ENCODE measurements around the gene CNOT2.

Gene CNOT2

DNA sequence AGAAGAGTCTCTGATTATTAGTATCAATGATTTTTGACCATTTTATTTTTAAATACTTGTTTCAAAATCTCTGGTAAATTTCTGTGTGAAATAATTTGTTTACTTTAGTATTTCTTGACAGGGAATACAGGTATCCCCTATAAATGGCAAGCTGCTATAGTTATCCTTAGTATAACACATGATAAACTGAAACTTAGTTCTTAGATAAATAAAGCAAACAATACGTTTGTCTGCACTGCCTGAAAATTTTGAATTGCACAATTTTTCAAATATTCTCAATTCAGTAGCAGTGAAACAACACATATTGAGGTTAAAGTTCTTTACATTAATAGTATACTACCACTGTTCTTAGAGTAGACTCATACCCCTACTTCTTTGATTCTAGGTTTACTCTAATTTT is 26.9 kb downstream of the CNOT2 start:
- DNase-seq (ENCODE audit: low read depth) = no peak
- TF ChIP-seq, protein P1, sequence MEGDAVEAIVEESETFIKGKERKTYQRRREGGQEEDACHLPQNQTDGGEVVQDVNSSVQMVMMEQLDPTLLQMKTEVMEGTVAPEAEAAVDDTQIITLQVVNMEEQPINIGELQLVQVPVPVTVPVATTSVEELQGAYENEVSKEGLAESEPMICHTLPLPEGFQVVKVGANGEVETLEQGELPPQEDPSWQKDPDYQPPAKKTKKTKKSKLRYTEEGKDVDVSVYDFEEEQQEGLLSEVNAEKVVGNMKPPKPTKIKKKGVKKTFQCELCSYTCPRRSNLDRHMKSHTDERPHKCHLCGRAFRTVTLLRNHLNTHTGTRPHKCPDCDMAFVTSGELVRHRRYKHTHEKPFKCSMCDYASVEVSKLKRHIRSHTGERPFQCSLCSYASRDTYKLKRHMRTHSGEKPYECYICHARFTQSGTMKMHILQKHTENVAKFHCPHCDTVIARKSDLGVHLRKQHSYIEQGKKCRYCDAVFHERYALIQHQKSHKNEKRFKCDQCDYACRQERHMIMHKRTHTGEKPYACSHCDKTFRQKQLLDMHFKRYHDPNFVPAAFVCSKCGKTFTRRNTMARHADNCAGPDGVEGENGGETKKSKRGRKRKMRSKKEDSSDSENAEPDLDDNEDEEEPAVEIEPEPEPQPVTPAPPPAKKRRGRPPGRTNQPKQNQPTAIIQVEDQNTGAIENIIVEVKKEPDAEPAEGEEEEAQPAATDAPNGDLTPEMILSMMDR (conservative IDR thresholded peaks at IDR 0.05; ENCODE audit: low read length) = no peak
- H3K4me3 ChIP-seq (ENCODE audit: low read length) = no peak overlapping the region

DNA sequence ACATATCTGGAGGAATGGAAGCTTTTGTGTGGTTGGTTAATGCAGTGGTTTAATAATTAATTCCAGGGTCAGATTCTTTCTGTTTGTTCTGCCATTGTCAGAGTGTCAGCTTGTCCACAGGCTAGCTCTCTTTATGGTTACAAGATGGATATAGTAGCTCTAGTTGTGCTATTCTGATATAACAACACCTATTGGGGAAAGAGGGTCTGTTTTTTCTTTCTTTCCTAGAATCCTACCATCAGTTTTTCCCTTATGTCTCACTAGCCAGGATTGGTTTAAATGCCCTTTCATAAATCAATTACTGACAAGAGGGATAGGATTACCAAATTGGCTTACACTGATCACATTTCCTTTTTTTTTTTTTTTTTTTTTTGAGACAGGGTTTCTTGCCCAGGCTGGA is 27.8 kb downstream of the CNOT2 start:
- no peak for DNase-seq (ENCODE audit: low read depth)
- TF ChIP-seq, protein P1 (conservative IDR thresholded peaks at IDR 0.05; ENCODE audit: low read length) = no peak
- no peak overlapping the region for H3K4me3 ChIP-seq (ENCODE audit: low read length)

DNA sequence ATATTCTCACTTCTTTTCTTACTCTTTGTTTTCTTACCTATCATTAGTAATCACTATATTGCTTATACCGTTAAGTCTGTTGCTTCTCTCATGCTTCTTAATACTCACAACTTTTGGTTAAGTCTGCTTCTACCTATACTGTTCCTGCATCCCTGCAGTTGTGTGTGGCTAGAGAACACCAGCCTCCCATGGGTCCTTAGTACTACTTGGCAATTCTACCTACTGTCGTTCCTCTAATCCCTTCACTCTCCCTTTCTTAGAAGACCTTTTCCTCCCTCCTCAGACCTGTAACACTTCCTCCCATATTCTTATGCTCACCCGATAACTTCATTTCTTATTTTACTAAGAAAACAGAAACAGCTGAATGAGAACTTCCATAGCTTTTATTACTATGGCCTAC is 29.3 kb downstream of the CNOT2 start:
- DNase-seq (ENCODE audit: low read depth) = no peak
- H3K4me3 ChIP-seq (ENCODE audit: low read length) = no peak overlapping the region
- TF ChIP-seq, protein P1 (conservative IDR thresholded peaks at IDR 0.05; ENCODE audit: low read length) = no peak

DNA sequence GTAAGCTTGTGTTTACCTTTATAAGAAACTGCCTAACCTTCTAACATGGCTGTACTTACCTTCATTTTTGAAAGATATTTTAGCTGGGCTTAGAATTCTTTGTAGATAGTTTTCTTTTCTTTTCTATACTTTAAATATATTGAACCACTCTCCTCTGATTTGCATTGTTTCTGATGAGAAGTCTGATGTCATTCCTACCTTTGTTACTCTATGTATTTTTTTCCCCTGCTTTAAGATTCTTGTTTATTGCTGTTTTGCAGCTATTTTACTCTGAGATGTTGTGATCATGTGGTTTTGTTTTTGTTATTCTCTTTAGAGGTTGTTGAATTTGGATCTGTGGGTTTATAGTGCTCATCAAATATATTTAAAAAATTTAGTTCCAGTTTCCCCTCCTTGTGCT is 31.8 kb downstream of the CNOT2 start:
- H3K4me3 ChIP-seq (ENCODE audit: low read length) = no peak overlapping the region
- TF ChIP-seq, protein P1 (conservative IDR thresholded peaks at IDR 0.05; ENCODE audit: low read length) = no peak
- DNase-seq (ENCODE audit: low read depth) = no peak

DNA sequence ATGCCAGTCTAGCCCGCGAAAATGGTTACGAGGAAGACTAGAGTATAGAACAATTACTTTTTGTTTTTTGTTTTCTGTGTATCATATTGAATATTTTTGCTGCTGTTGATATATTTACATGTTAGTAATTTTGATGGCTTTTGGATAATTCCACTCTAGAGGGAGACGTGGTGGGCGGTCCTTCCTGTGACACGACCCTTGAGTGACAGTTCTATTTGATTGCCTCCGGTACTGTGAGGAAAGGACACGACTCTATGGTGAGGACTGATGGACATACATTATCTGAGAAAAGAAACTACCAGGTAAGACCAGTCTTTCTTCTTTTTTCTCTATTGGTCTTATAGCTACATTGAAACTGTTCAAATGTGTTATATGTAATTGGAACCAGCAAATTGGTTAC is 34.7 kb downstream of the CNOT2 start:
- H3K4me3 ChIP-seq (ENCODE audit: low read length) = no peak overlapping the region
- no peak for DNase-seq (ENCODE audit: low read depth)
- TF ChIP-seq, protein P1 (conservative IDR thresholded peaks at IDR 0.05; ENCODE audit: low read length) = no peak

DNA sequence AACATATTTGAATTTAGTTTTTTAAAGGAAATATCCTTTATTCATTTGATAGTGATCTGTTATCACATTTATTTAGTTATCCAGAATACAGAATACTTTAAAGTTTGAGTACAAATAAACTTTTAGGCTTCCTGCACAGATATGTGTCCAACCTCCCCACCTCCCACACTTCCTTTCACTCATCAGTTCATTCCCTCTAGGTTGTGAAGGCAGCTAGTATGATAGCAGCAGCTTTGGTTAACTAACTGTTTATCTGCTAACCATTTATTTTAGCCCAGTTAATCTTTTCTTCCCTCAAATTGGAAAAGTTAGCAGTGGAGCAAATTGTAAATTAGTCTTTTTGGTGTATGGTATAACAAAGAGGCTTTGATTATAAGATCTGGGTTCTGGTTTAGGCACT is 35.7 kb downstream of the CNOT2 start:
- DNase-seq (ENCODE audit: low read depth) = no peak
- TF ChIP-seq, protein P1 (conservative IDR thresholded peaks at IDR 0.05; ENCODE audit: low read length) = no peak

DNA sequence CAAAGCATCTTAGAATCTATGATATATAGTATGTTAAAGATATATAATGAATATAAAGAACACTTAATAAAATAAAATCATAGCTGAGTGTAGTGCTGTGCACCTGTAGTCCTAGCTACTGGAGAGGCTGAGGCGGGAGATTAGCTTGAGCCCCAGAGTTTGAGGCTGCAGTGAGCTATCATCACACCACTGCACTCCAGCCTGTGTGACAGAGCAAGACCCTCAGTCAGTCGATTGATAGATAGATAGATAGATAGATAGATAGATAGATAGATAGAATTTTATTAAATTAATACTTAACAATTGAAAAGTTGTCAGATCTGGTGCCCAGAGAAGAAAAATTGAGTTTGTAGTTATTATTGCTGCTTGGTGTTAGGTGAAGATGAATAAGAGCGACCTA is 40.0 kb downstream of the CNOT2 start:
- TF ChIP-seq, protein P1 (conservative IDR thresholded peaks at IDR 0.05; ENCODE audit: low read length) = no peak

More for the DNA sequence above, 35.7 kb downstream of the CNOT2 start:
- no peak overlapping the region for H3K4me3 ChIP-seq (ENCODE audit: low read length)

More for the DNA sequence above, 40.0 kb downstream of the CNOT2 start:
- no peak overlapping the region for H3K4me3 ChIP-seq (ENCODE audit: low read length)
- DNase-seq (ENCODE audit: low read depth) = no peak

All from AG10803 (cell line).